Measurements from ENCODE around the gene MKNK1. TPM values are rescaled to one million over a fixed set of nuclear protein-coding genes. Genes with fewer than 3 reads are reported as not detected.
"Not testable (repeated sequence)": the region's sequence is repeated elsewhere in the genome, so short reads cannot be mapped to it uniquely, and the experiment has no call there.

Gene MKNK1
- total RNA-seq: 61.1 TPM
- long read RNA-seq, transcript MKNK1-230 (12 exons, 2,600 nt): minor isoform, 6 of 66 reads
- long read RNA-seq, transcript MKNK1-231 (13 exons, 2,686 nt): major isoform, 12 of 66 reads
- long read RNA-seq, partial matches to known transcripts: 7 of 66 reads
- long read RNA-seq, other reads (novel, unspliced or antisense): 41 of 66 reads

DNA sequence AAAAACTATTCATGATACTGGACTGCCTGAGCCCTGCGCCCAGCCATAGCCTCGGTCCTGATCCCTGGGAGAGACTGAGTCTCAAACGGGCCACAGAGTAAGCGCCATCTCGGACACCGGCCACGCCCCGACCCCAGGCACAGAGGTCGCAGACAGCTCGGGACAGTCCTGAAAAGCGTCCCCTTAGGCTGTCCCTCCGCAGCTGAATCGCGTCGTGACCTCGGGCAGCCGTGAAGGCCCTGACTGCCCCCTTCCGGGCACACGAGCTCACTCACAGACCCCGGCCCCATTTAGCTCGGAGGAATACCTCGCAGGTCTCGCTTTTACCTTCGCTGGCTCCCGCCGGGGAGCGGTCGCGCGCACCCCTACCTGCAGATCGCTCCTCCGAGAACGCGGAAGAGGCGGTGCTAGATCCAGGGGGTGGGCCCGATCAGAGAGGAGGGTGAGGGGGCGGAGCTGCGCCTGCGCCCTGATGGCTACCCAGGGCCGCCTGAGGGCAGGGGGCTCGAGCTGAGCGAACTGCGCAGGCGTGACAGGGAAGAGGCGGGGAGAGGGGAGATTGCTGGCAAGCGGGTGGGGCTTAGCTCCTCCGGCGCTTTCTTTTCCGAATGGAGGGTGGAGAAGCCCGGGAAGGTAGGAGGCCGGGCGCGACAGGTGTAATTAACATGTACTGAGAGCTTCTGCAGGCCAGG, at the start of gene MKNK1:
Gene MKNK1, minus strand, starts transcription at position 411 of the 692 bp plus-strand sequence. CDS start 20,941 bp downstream, outside the sequence.
- Histone ChIP-seq H3K4me3 (peak within 1 kb of the TSS; percentile 93), H3K9me3 (no peaks in the 10 kb centered on the region), H3K27ac (peak within 1 kb of the TSS; percentile 88), H3K27me3 (no peaks in the 10 kb centered on the region), H3K4me1 (peaks cover 42% of the 10 kb centered on the region), H3K36me3 (peaks cover 12% of the 10 kb centered on the region)
- TF ChIP-seq, protein P1, sequence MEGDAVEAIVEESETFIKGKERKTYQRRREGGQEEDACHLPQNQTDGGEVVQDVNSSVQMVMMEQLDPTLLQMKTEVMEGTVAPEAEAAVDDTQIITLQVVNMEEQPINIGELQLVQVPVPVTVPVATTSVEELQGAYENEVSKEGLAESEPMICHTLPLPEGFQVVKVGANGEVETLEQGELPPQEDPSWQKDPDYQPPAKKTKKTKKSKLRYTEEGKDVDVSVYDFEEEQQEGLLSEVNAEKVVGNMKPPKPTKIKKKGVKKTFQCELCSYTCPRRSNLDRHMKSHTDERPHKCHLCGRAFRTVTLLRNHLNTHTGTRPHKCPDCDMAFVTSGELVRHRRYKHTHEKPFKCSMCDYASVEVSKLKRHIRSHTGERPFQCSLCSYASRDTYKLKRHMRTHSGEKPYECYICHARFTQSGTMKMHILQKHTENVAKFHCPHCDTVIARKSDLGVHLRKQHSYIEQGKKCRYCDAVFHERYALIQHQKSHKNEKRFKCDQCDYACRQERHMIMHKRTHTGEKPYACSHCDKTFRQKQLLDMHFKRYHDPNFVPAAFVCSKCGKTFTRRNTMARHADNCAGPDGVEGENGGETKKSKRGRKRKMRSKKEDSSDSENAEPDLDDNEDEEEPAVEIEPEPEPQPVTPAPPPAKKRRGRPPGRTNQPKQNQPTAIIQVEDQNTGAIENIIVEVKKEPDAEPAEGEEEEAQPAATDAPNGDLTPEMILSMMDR (IDR thresholded peaks at IDR 0.05): peak; percentile 16
- intact Hi-C loops (cut with DNase I): no loop called here
- ATAC-seq (peak; percentile 99), DNase-seq (peak; percentile 99)

DNA sequence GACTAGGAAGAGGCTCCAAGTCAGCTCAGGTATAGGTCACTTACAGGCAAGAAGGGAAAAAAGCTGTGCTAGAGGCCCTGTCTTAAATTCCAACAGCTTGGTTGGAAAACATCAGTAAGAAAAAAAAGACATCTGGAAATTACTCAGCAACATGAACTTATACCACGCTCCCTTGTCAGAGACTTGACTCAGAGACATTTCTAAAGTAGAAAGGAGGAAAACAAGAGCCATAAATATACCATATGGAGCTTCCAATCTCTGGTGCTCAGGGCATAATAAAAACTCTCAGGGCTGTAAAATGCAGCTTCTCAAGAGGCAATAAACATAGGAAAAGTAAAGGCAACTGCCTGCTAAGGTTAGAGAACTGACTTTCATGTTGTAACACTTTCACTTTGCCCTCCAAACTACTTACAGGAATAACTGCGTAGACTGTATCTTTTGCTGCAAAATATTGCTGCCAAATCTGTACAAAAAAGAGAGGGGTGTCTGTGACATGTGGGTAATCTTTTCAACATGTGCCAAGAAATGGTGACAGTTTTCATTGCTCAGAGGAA, 49.4 kb upstream of the MKNK1 start:
- intact Hi-C loops (cut with DNase I): no loop called here
- TF ChIP-seq, protein P1 (IDR thresholded peaks at IDR 0.05): no peak
- Histone ChIP-seq H3K27ac (no peak overlapping the region), H3K36me3 (peaks cover 79% of the 10 kb centered on the region), H3K4me1 (no peaks in the 10 kb centered on the region), H3K9me3 (no peaks in the 10 kb centered on the region), H3K27me3 (no peaks in the 10 kb centered on the region), H3K4me3 (no peak overlapping the region)
- no peak for ATAC-seq
- no peak for DNase-seq

GRCh38 chr1:46652321-46653100, 48.4 kb upstream of the MKNK1 start:
- intact Hi-C loops (cut with DNase I): no loop called here
- Histone ChIP-seq H3K36me3 (peaks cover 77% of the 10 kb centered on the region), H3K27me3 (no peaks in the 10 kb centered on the region), H3K4me3 (no peak overlapping the region), H3K4me1 (no peaks in the 10 kb centered on the region), H3K9me3 (no peaks in the 10 kb centered on the region), H3K27ac (no peak overlapping the region)
- DNase-seq (no peak), ATAC-seq (no peak)
- TF ChIP-seq, protein P1 (IDR thresholded peaks at IDR 0.05): no peak

DNA sequence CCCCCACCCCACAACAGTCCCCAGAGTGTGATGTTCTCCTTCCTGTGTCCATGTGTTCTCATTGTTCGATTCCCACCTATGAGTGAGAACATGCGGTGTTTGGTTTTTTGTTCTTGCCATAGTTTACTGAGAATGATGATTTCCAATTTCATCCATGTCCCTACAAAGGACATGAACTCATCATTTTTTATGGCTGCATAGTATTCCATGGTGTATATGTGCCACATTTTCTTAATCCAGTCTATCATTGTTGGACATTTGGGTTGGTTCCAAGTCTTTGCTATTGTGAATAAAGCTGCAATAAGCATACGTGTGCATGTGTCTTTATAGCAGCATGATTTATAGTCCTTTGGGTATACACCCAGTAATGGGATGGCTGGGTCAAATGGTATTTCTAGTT, 47.1 kb upstream of the MKNK1 start:
- H3K4me1 ChIP-seq; intact Hi-C loops (cut with DNase I); H3K27ac ChIP-seq; H3K27me3 ChIP-seq; H3K4me3 ChIP-seq; H3K9me3 ChIP-seq; DNase-seq; ATAC-seq: not testable (repeated sequence)
- H3K36me3 ChIP-seq: peaks cover 65% of the 10 kb centered on the region

DNA sequence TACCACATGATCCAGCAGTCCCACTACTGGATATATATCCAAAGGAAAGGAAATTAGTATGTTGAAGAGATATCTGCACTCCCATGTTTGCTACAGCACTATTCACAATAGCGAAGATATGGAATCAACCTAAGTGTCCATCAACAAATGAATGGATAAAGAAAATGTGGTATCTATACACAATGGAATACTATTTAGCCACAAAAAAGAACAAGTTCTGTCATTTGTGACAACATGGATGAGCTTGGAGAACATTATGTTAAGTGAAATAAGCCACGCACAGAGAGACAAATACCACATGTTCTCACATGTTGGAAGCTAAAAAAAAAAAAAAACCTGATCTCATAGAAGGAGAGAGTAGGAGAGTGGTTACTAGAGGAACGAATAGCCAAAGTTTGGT, 46.4 kb upstream of the MKNK1 start:
- no peak for ATAC-seq
- intact Hi-C loops (cut with DNase I): no loop called here
- Histone ChIP-seq H3K27me3 (no peaks in the 10 kb centered on the region), H3K9me3 (no peaks in the 10 kb centered on the region), H3K27ac (no peak overlapping the region), H3K4me3 (no peak overlapping the region), H3K4me1 (no peaks in the 10 kb centered on the region), H3K36me3 (peaks cover 58% of the 10 kb centered on the region)
- TF ChIP-seq, protein P1 (IDR thresholded peaks at IDR 0.05): no peak
- no peak for DNase-seq

DNA sequence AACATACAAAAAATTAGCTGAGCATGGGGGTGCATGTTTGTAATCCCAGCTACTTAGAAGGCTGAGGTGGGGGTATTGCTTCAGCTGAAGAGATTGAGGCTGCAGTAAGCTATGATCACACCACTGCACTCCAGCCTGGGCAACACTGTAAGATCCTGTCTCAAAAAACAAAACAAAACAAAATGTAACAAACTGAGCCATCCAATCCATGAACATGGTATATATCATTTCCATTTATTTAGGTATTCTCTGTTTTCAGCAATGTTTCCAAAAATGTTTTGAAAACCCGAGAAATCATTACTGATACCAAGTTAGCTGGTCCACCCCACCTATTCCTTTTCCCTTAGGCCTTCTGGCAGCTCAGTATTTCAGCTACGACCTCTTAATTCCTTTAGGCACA, 45.7 kb upstream of the MKNK1 start:
- ATAC-seq: no peak
- Histone ChIP-seq H3K4me1 (no peaks in the 10 kb centered on the region), H3K27me3 (no peaks in the 10 kb centered on the region), H3K36me3 (peaks cover 53% of the 10 kb centered on the region), H3K9me3 (no peaks in the 10 kb centered on the region), H3K27ac (no peak overlapping the region), H3K4me3 (no peak overlapping the region)
- TF ChIP-seq, protein P1 (IDR thresholded peaks at IDR 0.05): no peak
- DNase-seq: no peak
- intact Hi-C loops (cut with DNase I): no loop called here
